WTC11 (cell line): ENCODE measurements around the gene LHFPL6. TPM values are rescaled to one million over a fixed set of nuclear protein-coding genes. Genes with fewer than 3 reads are reported as not detected.

Experiments
- ATAC-seq: fragments of 200-7000 bp; cut with Tn5 transposase; 2 replicates; pipeline ENCODE4 v1.10.0; 2021; ENCODE audit warnings: mild to moderate bottlenecking, moderate library complexity
- CTCF ChIA-PET: fragments of 300-600 bp; sonication (Branson Sonifier 250); formaldehyde crosslinking; loops from one replicate; lab custom pipeline; 2021; ENCODE audit warnings: antibody characterized with exemption; lab: Charles Lee
- POLR2A ChIA-PET: fragments of 350-600 bp; sonication (Branson Sonifier 250); formaldehyde crosslinking; loops from one replicate; lab custom pipeline; 2021; ENCODE audit warnings: antibody characterized with exemption; lab: Charles Lee
- DNase-seq: peaks from one replicate; pipeline ENCODE4 v3.0.0; 2021; ENCODE audit warnings: low spot score
- H3K27ac Mint-ChIP-seq: 2 replicates; pipeline ENCODE4 v1.8.0; 2021; ENCODE audit warnings: mixed read lengths
- H3K27me3 Mint-ChIP-seq: 2 replicates; pipeline ENCODE4 v1.8.0; 2021; ENCODE audit warnings: low read depth, mild to moderate bottlenecking, moderate library complexity, mixed read lengths
- H3K36me3 Mint-ChIP-seq: 2 replicates; pipeline ENCODE4 v1.8.0; 2021; ENCODE audit warnings: mixed read lengths
- H3K4me1 Mint-ChIP-seq: 2 replicates; pipeline ENCODE4 v1.8.0; 2022; ENCODE audit warnings: mixed read lengths
- H3K4me3 Mint-ChIP-seq: 2 replicates; pipeline ENCODE4 v1.8.0; 2021; ENCODE audit warnings: mild to moderate bottlenecking, moderate library complexity, mixed read lengths
- H3K9me3 Mint-ChIP-seq: 2 replicates; pipeline ENCODE4 v1.8.0; 2021; ENCODE audit warnings: mixed read lengths
- ATF1 ChIP-seq: sonication (generic); formaldehyde crosslinking; IDR thresholded peaks from 2 replicates; pipeline ENCODE4 v1.8.1; 2023; ENCODE audit warnings: mild to moderate bottlenecking, moderate library complexity, missing genetic modification reagents
- ATF6 ChIP-seq: sonication (generic); formaldehyde crosslinking; IDR thresholded peaks from 2 replicates; pipeline ENCODE4 v1.8.1; 2023; ENCODE audit warnings: mild to moderate bottlenecking, missing genetic modification reagents
- EMX1 ChIP-seq: fragments of 250-450 bp; sonication (Bioruptor Pico); IDR thresholded peaks from 2 replicates; pipeline ENCODE4 v1.8.0; 2021; ENCODE audit warnings: mild to moderate bottlenecking
- ESRRA ChIP-seq: sonication (generic); formaldehyde crosslinking; IDR thresholded peaks from 2 replicates; pipeline ENCODE4 v1.8.1; 2022; ENCODE audit warnings: mild to moderate bottlenecking, missing genetic modification reagents, borderline replicate concordance
- FOXK1 ChIP-seq: sonication (generic); formaldehyde crosslinking; IDR thresholded peaks from 2 replicates; pipeline ENCODE4 v1.8.0; 2022; ENCODE audit warnings: mild to moderate bottlenecking, moderate library complexity, missing genetic modification reagents
- JUN ChIP-seq: sonication (generic); formaldehyde crosslinking; IDR thresholded peaks from 2 replicates; pipeline ENCODE4 v1.8.0; 2023; ENCODE audit warnings: mild to moderate bottlenecking, missing genetic modification reagents
- RORB ChIP-seq: fragments of 250-450 bp; sonication (Bioruptor Pico); IDR thresholded peaks from 2 replicates; pipeline ENCODE4 v1.9.0; 2021; ENCODE audit warnings: mild to moderate bottlenecking
- SMAD3 ChIP-seq: sonication (generic); formaldehyde crosslinking; IDR thresholded peaks from 2 replicates; pipeline ENCODE4 v1.8.0; 2022; ENCODE audit warnings: missing genetic modification reagents, mild to moderate bottlenecking, borderline replicate concordance
- SOX15 ChIP-seq: fragments of 250-450 bp; sonication (Bioruptor Pico); IDR thresholded peaks from 2 replicates; pipeline ENCODE4 v1.9.0; 2021; ENCODE audit warnings: mild to moderate bottlenecking
- TEAD4 ChIP-seq: sonication (generic); formaldehyde crosslinking; IDR thresholded peaks from 2 replicates; pipeline ENCODE4 v1.8.0; 2022; ENCODE audit warnings: mild to moderate bottlenecking, missing genetic modification reagents
- ZBTB43 ChIP-seq: sonication (generic); formaldehyde crosslinking; IDR thresholded peaks from 2 replicates; pipeline ENCODE4 v1.8.1; 2023; ENCODE audit warnings: mild to moderate bottlenecking, missing genetic modification reagents
- ZMAT4 ChIP-seq: fragments of 250-450 bp; sonication (Bioruptor Pico); IDR thresholded peaks from 2 replicates; pipeline ENCODE4 v1.9.0; 2021; ENCODE audit warnings: mild to moderate bottlenecking
- ZNF219 ChIP-seq: sonication (generic); formaldehyde crosslinking; IDR thresholded peaks from 2 replicates; pipeline ENCODE4 v1.8.0; 2023; ENCODE audit warnings: missing genetic modification reagents, mild to moderate bottlenecking, borderline replicate concordance
- ZNF263 ChIP-seq: sonication (generic); formaldehyde crosslinking; IDR thresholded peaks from 2 replicates; pipeline ENCODE4 v1.8.1; 2022; ENCODE audit warnings: low read depth, mild to moderate bottlenecking, moderate library complexity, missing genetic modification reagents
- ZNF396 ChIP-seq: fragments of 250-450 bp; sonication (Bioruptor Pico); IDR thresholded peaks from 2 replicates; pipeline ENCODE4 v1.8.0; 2021; ENCODE audit warnings: mild to moderate bottlenecking, moderate library complexity, borderline replicate concordance
- total RNA-seq: library from RNA; stranded (reverse); gene quantifications from 3 replicates; pipeline ENCODE4 v1.2.3, GENCODE V29; 2021
- TF ChIP-seq, protein P1 (sequence below): sonication (generic); formaldehyde crosslinking; IDR thresholded peaks from 2 replicates; pipeline ENCODE4 v1.8.1; 2023; ENCODE audit warnings: mild to moderate bottlenecking, missing genetic modification reagents, moderate library complexity
- TF ChIP-seq, protein P2 (sequence below): sonication (generic); formaldehyde crosslinking; IDR thresholded peaks from 2 replicates; pipeline ENCODE4 v1.8.1; 2022; ENCODE audit warnings: mild to moderate bottlenecking, moderate library complexity, missing genetic modification reagents
- TF ChIP-seq, protein P3 (sequence below): fragments of 250-450 bp; sonication (Bioruptor Pico); IDR thresholded peaks from 2 replicates; pipeline ENCODE4 v1.9.0; 2021; ENCODE audit warnings: mild to moderate bottlenecking, borderline replicate concordance
- TF ChIP-seq, protein P4 (sequence below): sonication (generic); formaldehyde crosslinking; IDR thresholded peaks from 2 replicates; pipeline ENCODE4 v1.8.0; 2022; ENCODE audit warnings: mild to moderate bottlenecking, missing genetic modification reagents
- TF ChIP-seq, protein P5 (sequence below): sonication (generic); formaldehyde crosslinking; conservative IDR thresholded peaks from 2 replicates; pipeline ENCODE4 v1.8.1; 2023; ENCODE audit warnings: mild to moderate bottlenecking, low read depth, missing genetic modification reagents, moderate library complexity

LHFPL6 gene
- total RNA-seq, 1 experiment from 2014 or later: 4.5 TPM

DNA sequence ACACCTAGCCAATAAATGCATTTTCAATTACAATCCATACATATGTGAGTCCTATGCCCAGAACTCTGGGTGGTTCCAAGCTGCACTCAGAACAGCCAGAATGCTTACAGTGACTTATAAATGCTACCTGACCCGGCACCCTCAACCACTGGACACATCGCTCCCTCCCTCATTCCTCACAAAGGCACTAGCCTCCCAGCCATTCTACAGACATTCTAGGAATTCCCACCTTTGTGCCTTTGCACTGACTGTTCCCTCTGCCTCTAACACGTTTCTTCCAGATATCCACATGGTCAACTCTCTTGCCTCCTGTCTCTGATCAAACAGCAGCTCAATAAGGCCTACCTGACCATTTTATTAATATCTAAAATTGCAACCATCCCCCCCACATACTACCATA, 99.9 kb downstream of the LHFPL6 start (continued):
- no peak for TF ChIP-seq ESRRA (CRISPR knock-in tag)
- no peak for TF ChIP-seq ATF1
- no peak for TF ChIP-seq SMAD3
- no peak for TF ChIP-seq TEAD4
- TF ChIP-seq FOXK1: no peak
- TF ChIP-seq ZBTB43 (CRISPR knock-in tag): no peak
- no peak for TF ChIP-seq ZNF219 (CRISPR knock-in tag)
- TF ChIP-seq, protein P1, sequence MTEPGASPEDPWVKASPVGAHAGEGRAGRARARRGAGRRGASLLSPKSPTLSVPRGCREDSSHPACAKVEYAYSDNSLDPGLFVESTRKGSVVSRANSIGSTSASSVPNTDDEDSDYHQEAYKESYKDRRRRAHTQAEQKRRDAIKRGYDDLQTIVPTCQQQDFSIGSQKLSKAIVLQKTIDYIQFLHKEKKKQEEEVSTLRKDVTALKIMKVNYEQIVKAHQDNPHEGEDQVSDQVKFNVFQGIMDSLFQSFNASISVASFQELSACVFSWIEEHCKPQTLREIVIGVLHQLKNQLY (CRISPR knock-in tag): no peak
- TF ChIP-seq, protein P2, sequence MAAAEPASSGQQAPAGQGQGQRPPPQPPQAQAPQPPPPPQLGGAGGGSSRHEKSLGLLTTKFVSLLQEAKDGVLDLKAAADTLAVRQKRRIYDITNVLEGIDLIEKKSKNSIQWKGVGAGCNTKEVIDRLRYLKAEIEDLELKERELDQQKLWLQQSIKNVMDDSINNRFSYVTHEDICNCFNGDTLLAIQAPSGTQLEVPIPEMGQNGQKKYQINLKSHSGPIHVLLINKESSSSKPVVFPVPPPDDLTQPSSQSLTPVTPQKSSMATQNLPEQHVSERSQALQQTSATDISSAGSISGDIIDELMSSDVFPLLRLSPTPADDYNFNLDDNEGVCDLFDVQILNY (CRISPR knock-in tag): no peak

DNA sequence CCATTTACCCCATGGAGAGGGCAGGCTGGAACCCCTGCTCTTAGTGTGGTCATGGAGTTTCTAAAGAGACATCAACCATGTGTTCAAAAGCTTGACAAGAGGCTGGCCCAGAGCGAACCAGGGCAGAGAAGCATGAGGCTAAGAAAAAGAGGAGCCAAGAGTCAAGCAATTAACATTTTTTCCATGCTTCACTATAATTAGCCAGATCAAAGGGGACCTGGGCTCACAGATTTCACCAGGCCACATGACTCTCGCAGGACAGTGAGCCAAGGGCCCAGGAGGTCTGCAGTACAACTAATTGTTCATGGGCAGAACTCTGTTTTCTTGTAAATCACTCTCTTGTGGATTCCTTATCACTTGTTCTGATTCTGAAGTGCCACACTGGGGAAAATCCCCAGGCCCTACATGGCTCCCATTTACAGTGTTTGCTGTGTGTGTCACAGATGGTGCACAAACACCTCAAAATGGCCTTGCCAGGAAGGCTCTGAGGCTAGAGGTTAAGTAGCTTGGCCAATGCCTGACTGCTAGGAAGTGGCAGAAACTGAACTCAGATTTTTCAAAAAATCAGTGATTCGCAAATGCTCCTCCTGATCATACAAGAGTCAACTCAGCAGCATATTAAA, 101.2 kb downstream of the LHFPL6 start:
- CTCF ChIA-PET: no interaction called here
- ATAC-seq: no peak
- no peaks in the 10 kb centered on the region for H3K36me3 Mint-ChIP-seq
- H3K4me3 Mint-ChIP-seq: no peak overlapping the region
- no peak overlapping the region for H3K27ac Mint-ChIP-seq
- H3K9me3 Mint-ChIP-seq: peaks cover 4% of the 10 kb centered on the region; the same call in 1 of the 2 replicates
- peaks cover 56% of the 10 kb centered on the region for H3K4me1 Mint-ChIP-seq
- H3K27me3 Mint-ChIP-seq: no peaks in the 10 kb centered on the region
- no peak for TF ChIP-seq EMX1 (CRISPR knock-in tag)
- TF ChIP-seq, all 79 proteins: peak for 0
- DNase-seq: no peak
- POLR2A ChIA-PET: no interaction called here

- Mint-ChIP-seq H3K4me3 (no peak overlapping the region), H3K27me3 (no peaks in the 10 kb centered on the region), H3K9me3 (0 out of 2 replicates have a peak, but pooled peaks cover 4% of the 10 kb centered on the region), H3K36me3 (no peaks in the 10 kb centered on the region), H3K4me1 (peaks cover 68% of the 10 kb centered on the region), H3K27ac (no peak overlapping the region)
- DNase-seq: no peak
- ATAC-seq: no peak
- ChIA-PET POLR2A (no interaction called here), CTCF (no interaction called here)
- TF ChIP-seq, protein P3, sequence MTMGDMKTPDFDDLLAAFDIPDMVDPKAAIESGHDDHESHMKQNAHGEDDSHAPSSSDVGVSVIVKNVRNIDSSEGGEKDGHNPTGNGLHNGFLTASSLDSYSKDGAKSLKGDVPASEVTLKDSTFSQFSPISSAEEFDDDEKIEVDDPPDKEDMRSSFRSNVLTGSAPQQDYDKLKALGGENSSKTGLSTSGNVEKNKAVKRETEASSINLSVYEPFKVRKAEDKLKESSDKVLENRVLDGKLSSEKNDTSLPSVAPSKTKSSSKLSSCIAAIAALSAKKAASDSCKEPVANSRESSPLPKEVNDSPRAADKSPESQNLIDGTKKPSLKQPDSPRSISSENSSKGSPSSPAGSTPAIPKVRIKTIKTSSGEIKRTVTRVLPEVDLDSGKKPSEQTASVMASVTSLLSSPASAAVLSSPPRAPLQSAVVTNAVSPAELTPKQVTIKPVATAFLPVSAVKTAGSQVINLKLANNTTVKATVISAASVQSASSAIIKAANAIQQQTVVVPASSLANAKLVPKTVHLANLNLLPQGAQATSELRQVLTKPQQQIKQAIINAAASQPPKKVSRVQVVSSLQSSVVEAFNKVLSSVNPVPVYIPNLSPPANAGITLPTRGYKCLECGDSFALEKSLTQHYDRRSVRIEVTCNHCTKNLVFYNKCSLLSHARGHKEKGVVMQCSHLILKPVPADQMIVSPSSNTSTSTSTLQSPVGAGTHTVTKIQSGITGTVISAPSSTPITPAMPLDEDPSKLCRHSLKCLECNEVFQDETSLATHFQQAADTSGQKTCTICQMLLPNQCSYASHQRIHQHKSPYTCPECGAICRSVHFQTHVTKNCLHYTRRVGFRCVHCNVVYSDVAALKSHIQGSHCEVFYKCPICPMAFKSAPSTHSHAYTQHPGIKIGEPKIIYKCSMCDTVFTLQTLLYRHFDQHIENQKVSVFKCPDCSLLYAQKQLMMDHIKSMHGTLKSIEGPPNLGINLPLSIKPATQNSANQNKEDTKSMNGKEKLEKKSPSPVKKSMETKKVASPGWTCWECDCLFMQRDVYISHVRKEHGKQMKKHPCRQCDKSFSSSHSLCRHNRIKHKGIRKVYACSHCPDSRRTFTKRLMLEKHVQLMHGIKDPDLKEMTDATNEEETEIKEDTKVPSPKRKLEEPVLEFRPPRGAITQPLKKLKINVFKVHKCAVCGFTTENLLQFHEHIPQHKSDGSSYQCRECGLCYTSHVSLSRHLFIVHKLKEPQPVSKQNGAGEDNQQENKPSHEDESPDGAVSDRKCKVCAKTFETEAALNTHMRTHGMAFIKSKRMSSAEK (CRISPR knock-in tag): no peak
- no peak for TF ChIP-seq ATF6 (CRISPR knock-in tag)
- TF ChIP-seq, protein P4, sequence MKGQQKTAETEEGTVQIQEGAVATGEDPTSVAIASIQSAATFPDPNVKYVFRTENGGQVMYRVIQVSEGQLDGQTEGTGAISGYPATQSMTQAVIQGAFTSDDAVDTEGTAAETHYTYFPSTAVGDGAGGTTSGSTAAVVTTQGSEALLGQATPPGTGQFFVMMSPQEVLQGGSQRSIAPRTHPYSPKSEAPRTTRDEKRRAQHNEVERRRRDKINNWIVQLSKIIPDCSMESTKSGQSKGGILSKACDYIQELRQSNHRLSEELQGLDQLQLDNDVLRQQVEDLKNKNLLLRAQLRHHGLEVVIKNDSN (CRISPR knock-in tag): no peak
- TF ChIP-seq, protein P5, sequence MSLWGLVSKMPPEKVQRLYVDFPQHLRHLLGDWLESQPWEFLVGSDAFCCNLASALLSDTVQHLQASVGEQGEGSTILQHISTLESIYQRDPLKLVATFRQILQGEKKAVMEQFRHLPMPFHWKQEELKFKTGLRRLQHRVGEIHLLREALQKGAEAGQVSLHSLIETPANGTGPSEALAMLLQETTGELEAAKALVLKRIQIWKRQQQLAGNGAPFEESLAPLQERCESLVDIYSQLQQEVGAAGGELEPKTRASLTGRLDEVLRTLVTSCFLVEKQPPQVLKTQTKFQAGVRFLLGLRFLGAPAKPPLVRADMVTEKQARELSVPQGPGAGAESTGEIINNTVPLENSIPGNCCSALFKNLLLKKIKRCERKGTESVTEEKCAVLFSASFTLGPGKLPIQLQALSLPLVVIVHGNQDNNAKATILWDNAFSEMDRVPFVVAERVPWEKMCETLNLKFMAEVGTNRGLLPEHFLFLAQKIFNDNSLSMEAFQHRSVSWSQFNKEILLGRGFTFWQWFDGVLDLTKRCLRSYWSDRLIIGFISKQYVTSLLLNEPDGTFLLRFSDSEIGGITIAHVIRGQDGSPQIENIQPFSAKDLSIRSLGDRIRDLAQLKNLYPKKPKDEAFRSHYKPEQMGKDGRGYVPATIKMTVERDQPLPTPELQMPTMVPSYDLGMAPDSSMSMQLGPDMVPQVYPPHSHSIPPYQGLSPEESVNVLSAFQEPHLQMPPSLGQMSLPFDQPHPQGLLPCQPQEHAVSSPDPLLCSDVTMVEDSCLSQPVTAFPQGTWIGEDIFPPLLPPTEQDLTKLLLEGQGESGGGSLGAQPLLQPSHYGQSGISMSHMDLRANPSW (CRISPR knock-in tag): no peak
- TF ChIP-seq SOX15 (CRISPR knock-in tag): no peak
- TF ChIP-seq ATF1: no peak
- no peak for TF ChIP-seq RORB (CRISPR knock-in tag)
- no peak for TF ChIP-seq ZMAT4 (CRISPR knock-in tag)
- no peak for TF ChIP-seq JUN (CRISPR knock-in tag)
- TF ChIP-seq EMX1 (CRISPR knock-in tag): no peak
- no peak for TF ChIP-seq ZNF396 (CRISPR knock-in tag)
- no peak for TF ChIP-seq ZNF263
Observed at GRCh38 chr13:39499604-39500003, 103.4 kb downstream of the LHFPL6 start.
